ENCODE results near the gene RPL34.

RPL34 gene

DNA sequence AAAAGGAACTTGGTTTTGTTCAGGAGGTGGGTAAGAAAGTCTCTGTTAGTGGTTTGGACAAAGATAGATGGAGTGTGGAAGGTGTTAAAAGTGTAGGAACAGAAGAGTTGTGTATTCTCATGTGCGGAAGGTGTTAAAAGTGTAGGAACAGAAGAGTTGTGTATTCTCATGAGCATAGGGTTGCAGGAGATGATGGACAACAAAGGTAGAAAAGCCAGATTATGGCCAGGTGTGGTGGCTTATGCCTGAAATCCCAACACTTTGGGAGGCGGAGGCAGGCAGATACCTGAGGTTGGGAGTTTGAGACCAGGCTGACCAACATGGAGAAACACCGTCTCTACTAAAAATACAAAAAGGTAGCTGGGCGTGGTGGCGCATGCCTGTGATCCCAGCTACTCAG is 2.5 kb downstream of the RPL34 start:
- in situ Hi-C loops (cut with MboI; ENCODE audit: low sequenced_read_pairs): no loop called here

DNA sequence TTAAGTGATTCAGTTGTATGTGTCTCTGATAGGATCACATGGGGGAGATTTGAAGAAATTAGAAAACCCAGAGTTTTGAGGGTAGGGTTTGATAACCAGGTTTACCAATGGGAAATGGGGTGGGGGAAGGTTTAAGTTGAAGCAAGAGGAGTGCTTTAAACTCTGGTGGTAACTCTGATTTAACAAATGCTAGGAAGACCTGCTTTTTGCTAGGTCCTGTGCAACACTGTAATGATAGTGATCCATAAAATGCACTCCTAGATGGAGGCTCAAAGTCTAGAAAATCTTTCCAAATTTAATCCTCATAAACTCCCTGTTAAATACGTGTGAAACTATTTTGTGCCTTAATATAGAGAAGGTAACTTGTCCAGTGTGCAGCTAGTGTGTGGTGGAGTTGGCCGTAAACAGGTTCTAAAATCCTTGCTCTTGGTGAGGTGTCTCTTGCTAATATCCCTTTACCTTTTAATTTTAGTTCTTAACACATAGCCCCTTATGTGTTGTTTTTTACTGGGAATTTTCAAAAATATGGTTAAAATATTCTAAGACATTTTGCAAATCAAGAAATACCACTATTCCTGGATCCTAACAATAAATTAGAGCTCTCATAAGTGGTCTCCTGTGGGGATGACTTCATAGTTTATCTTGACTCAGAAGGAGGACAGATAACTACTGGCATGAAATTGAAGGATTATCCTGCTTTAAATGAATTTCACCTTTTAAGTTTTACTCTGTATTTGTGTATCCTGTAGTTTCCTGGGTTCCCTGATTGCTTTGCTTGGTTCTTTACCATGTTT is 4.1 kb downstream of the RPL34 start:
- in situ Hi-C loops (cut with MboI; ENCODE audit: low sequenced_read_pairs): no loop called here

DNA sequence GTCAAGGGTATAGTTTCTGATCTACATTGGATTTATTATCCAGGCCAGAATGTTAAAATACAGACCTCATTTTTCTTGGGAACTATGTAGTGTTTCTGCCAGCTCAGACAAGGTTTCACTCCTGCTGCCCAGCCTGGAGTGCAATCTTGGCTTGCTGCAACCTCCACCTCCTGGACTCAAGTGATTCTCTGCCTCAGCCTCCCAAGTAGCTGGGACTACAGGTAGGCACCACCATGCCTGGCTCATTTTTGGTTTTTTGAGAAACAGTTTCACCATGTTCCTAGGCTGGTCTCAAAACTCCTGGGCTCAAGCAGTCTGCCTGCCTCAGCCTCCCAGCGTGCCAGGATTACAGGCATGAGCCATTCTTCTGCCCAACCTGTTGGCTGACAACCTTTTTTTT is 5.7 kb downstream of the RPL34 start:
- in situ Hi-C loops (cut with MboI; ENCODE audit: low sequenced_read_pairs): no loop called here

GRCh38 chr4:108628411-108628810 is 8.0 kb downstream of the RPL34 start:
- in situ Hi-C loops (cut with MboI; ENCODE audit: low sequenced_read_pairs): no loop called here

DNA sequence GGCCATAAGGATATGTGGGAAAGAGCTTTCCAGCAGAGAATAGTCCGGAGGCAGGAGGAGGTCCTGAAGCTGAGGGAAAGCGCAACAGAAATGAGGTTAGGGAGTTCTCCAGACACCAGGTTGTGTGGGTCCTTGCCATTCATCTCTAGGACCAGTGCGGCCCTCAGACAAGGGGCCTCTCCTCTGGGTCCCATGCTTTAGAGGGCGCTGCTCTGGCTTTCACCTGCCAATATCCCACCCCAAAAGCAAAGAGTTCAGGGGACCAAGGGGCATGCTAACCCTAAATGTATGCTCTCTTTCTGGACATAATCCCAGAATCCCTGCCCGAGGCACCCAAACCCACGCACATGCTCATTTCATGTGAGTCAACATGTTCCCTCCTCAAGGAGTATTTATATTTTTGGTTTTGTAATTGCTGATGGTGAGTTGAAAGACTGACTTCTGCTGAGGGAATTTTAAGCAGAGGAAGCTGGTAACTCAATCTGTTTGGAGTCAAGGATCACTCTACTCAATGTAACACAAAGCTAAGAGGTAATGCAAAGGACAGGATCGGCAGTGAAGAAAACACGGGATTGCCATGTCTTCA is 14.8 kb downstream of the RPL34 start:
- in situ Hi-C loops (cut with MboI; ENCODE audit: low sequenced_read_pairs): no loop called here

GRCh38 chr4:108636246-108636645 is 15.9 kb downstream of the RPL34 start:
- in situ Hi-C loops (cut with MboI; ENCODE audit: low sequenced_read_pairs): no loop called here

DNA sequence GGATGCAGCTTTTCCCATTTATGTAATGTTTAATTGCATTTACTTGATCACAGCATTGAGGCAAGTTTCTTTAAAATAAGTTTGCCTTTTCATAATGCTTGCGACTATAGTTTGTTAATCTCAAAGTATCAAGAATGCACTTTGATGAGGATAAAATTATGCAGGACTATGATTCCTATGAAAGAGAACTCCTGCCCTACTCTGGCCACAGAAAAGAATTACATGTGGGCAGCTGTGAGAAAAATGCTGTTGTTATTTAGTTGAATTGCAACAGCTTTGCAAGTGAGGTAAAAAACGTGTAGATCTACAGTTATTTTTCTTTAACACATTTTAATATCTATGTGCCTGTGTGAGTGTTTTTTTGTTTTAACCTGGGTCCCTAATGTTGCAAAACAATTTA is 17.5 kb downstream of the RPL34 start:
- in situ Hi-C loops (cut with MboI; ENCODE audit: low sequenced_read_pairs): no loop called here

DNA sequence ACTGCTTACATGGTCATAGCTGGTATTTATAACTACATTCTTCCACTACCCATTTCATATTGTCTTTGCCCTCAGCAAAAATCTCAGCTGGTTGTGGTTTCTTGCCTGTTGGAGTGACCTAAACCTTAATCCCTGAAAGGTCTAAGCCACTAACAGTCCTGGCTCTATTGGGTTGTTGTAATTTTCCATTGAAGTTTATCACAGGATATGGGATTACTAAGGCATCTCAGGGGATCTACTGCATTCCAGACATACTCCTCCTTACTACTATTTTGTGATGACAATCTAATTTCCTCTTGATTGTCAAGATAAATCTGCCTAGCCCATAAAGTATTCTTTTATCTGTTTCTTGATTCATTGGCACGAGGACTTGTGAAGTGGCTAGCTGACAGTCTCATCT is 23.9 kb downstream of the RPL34 start:
- in situ Hi-C loops (cut with MboI; ENCODE audit: low sequenced_read_pairs): no loop called here

DNA sequence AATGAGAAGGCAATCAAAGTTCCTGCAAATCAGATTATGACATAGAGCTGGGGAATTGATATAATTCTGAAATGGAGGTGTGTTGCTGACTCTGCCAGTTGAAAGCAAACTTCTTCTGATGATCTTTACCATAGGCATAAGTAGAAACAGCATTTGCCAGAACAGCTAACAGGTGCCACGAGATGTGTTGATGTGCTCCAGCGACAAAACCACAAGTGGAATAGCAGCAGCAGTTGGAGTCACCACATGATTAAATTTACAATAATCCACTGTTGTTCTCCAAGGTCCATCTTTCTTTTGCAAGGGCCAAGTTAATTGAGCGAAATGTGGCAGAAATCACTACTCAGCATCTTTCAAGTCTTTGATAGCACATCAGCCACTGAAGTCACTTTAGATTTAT is 26.3 kb downstream of the RPL34 start:
- in situ Hi-C loops (cut with MboI; ENCODE audit: low sequenced_read_pairs): no loop called here

DNA sequence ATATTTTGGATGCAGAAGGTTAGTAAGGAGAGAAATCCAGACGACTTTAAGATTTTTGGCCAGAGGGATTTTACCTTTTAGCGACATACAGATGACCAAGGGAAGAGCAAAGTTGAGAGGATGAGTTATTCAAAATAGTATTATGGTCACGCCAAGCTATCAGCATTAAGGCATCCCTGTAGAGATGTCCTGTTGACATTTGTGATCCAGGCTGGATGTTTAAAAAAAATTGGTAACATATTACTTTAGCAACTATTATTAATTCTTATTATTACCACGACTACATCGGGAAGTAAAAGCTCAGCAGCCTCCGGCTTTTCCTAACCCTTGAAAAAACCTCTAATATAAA is 29.5 kb downstream of the RPL34 start:
- in situ Hi-C loops (cut with MboI; ENCODE audit: low sequenced_read_pairs): no loop called here

DNA sequence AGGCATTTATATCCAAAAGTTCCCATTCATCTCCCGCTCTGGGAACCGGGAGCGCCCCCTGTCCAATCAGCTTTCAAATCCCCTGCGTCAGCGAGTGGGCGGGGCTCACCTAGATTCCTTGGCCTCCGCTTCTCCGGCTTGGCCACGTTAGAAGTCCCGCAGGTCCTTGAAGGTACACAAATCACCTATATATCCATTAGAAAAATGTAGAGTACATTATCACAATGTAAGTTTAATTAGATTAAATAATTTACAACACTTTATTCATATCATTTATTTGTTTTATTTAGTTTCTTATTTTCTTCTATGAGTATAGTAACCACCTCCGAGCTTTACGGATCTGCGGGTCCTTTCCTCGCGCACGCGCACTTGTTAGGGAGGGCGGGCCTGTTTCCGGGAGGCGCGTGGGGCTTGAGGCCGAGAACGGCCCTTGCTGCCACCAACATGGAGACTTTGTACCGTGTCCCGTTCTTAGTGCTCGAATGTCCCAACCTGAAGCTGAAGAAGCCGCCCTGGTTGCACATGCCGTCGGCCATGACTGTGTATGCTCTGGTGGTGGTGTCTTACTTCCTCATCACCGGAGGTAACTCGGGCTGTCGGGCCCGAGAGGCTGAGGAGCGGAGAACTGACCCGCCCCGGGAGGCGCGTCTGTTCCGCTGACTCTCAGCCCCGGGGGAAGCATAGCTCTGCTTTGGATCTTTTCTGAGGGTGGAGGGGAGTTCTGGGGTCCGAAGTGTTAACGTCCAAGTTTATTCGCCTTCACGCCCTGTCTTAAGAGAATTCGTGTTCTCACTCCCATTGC is 30.0 kb downstream of the RPL34 start, which contains the start of gene OSTC:
TSS of gene OSTC (plus strand) at position 388 of the 802 bp plus-strand sequence. CDS start at position 445, 57 bp downstream.
- in situ Hi-C loops (cut with MboI; ENCODE audit: low sequenced_read_pairs): no loop called here

DNA sequence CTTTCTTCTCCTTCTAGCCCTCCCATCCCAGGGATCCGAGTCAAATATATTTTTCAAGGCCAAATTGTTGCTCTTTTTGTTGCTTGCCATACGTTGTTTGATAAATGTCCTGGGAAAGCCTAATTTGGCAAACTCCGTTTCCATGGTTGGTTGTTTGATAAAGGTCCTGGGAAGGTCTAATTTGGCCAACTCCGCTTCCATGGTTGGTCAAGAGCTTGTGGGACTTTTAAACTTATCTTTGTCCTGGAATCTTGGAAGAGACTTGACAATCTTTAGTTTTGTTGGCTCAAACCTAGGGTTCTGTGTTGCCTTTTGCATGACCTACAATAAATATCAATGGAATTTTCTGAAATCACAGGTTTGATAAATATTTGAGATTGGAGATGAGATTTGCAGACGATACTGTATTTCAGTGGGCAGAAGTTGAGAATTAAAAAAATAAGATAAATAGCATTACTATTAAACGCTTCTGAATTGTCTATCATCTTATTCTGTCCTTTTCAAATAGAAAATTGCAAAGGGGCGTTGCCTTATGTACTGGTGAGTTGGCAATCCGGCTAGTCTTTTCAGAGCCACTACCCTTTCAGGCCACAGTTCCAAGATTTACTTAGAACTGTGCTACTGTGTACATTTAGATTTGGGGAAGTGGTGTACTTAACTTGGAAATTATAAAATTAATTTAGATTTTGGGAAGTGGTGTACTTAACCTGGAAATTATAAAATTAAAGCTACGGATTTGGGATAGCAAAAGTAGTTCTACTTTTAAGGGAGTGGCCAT is 30.8 kb downstream of the RPL34 start:
- in situ Hi-C loops (cut with MboI; ENCODE audit: low sequenced_read_pairs): no loop called here

GRCh38 chr4:108662629-108663028 is 42.3 kb downstream of the RPL34 start:
- in situ Hi-C loops (cut with MboI; ENCODE audit: low sequenced_read_pairs): no loop called here

DNA sequence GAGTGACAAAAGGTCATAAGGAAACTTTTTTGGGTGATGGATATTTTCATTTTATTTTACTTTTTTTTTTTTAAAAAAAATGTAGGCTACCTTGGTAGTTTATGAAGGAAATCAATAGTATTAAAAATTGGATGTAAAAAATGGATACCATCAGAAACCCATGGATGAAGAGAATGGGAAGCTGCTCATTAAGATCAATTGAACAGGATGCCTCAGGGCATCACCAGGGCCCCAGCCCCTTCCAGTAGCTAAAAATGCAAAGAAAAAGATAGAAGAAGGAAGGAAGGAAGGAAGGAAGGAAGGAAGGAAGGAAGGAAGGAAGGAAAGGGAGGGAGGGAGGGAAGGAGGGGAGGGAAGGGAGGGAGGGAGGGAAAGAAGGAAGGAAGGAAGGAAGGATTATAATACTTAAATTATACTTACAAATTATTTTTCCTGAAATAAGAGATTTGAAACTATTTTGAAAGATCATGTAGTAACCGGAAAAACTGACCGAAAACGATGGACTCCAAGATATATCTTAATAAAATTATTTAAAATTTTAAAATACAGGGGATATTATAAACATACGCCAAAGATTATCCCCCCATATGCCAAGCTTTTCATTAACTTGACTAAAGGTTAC is 54.1 kb downstream of the RPL34 start:
- in situ Hi-C loops (cut with MboI; ENCODE audit: low sequenced_read_pairs): no loop called here

Data from HL-60/S4 treated with retinoic acid at 250 ng/mL for 4 days and 3 days (cell line).